ENCODE data around the gene TBC1D22A.

TBC1D22A gene

GRCh38 chr22:47146941-47147340 is 384.5 kb downstream of the TBC1D22A start:
- no peak overlapping the region for H3K27ac ChIP-seq (ENCODE audit: low read length)
- H3K79me2 ChIP-seq (ENCODE audit: low read length) = no peaks in the 10 kb centered on the region

DNA sequence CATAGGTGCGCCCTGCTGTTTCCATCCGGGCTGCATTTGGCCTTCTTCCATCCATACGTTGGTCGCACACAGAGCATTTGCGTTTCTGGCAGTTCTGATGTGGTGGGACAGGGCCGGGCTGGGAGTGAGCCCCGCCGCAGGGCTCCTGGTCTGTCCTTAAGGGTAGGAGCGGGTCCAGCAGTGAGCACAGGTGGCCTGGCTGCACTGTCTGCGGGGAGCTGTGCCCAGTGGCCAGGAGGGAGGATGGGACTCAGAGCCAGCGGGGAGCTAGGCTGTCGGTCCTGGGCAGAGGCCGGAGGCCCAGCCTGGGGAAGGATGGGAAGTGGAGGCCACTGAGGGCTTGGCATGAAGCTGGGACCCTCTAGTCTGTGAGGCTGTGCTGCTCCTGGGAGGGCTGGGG is 385.1 kb downstream of the TBC1D22A start:
- Histone ChIP-seq H3K9ac (ENCODE audit: low read length) (no peak overlapping the region), H3K4me2 (ENCODE audit: low read length) (no peak overlapping the region), H3K79me2 (ENCODE audit: low read length) (no peaks in the 10 kb centered on the region), H3K4me1 (ENCODE audit: low read length) (no peaks in the 10 kb centered on the region), H2AFZ (ENCODE audit: low read depth, low read length) (no peak overlapping the region), H3K36me3 (replicated peaks; ENCODE audit: low read depth, low read length) (peaks cover 3% of the 10 kb centered on the region), H3K4me3 (ENCODE audit: low read length) (no peak overlapping the region), H3K27me3 (ENCODE audit: low read depth, low read length) (no peaks in the 10 kb centered on the region), H4K20me1 (ENCODE audit: insufficient read depth, low read length) (peaks cover 84% of the 10 kb centered on the region), H3K9me3 (ENCODE audit: insufficient read depth, low read length) (no peaks in the 10 kb centered on the region), H3K27ac (ENCODE audit: low read length) (no peak overlapping the region)
- TF ChIP-seq CTCF (IDR thresholded peaks at IDR 0.05; ENCODE audit: low read depth, low read length) (no peak), EZH2phosphoT487 (IDR thresholded peaks at IDR 0.05; ENCODE audit: low read depth) (no peak)

More at GRCh38 chr22:47146941-47147340, 384.5 kb downstream of the TBC1D22A start:
- Histone ChIP-seq H3K4me2 (ENCODE audit: low read length) (no peak overlapping the region), H2AFZ (ENCODE audit: low read depth, low read length) (no peak overlapping the region), H3K27me3 (ENCODE audit: low read depth, low read length) (no peaks in the 10 kb centered on the region), H3K4me1 (ENCODE audit: low read length) (no peaks in the 10 kb centered on the region), H3K4me3 (ENCODE audit: low read length) (no peak overlapping the region), H3K36me3 (replicated peaks; ENCODE audit: low read depth, low read length) (peaks cover under 1% of the 10 kb centered on the region), H4K20me1 (ENCODE audit: insufficient read depth, low read length) (peaks cover 77% of the 10 kb centered on the region), H3K9me3 (ENCODE audit: insufficient read depth, low read length) (no peaks in the 10 kb centered on the region), H3K9ac (ENCODE audit: low read length) (no peak overlapping the region)
- TF ChIP-seq CTCF (IDR thresholded peaks at IDR 0.05; ENCODE audit: low read depth, low read length) = no peak
- TF ChIP-seq EZH2phosphoT487 (IDR thresholded peaks at IDR 0.05; ENCODE audit: low read depth) = no peak

- Histone ChIP-seq H3K9me3 (ENCODE audit: insufficient read depth, low read length) (no peaks in the 10 kb centered on the region), H2AFZ (ENCODE audit: low read depth, low read length) (no peak overlapping the region), H3K4me1 (ENCODE audit: low read length) (no peaks in the 10 kb centered on the region), H3K27ac (ENCODE audit: low read length) (no peak overlapping the region), H3K27me3 (ENCODE audit: low read depth, low read length) (no peaks in the 10 kb centered on the region), H3K9ac (ENCODE audit: low read length) (no peak overlapping the region), H4K20me1 (ENCODE audit: insufficient read depth, low read length) (peaks cover 86% of the 10 kb centered on the region), H3K4me3 (ENCODE audit: low read length) (no peak overlapping the region), H3K4me2 (ENCODE audit: low read length) (no peak overlapping the region), H3K79me2 (ENCODE audit: low read length) (no peaks in the 10 kb centered on the region), H3K36me3 (replicated peaks; ENCODE audit: low read depth, low read length) (peaks cover 3% of the 10 kb centered on the region)
- no peak for TF ChIP-seq EZH2phosphoT487 (IDR thresholded peaks at IDR 0.05; ENCODE audit: low read depth)
- TF ChIP-seq CTCF (IDR thresholded peaks at IDR 0.05; ENCODE audit: low read depth, low read length) = no peak
Observed at GRCh38 chr22:47148510-47148909, 386.1 kb downstream of the TBC1D22A start.

- H3K79me2 ChIP-seq (ENCODE audit: low read length) = no peaks in the 10 kb centered on the region
- no peak for TF ChIP-seq EZH2phosphoT487 (IDR thresholded peaks at IDR 0.05; ENCODE audit: low read depth)
- no peak for TF ChIP-seq CTCF (IDR thresholded peaks at IDR 0.05; ENCODE audit: low read depth, low read length)
Observed at GRCh38 chr22:47148956-47149728, 386.7 kb downstream of the TBC1D22A start.

More at GRCh38 chr22:47148956-47149728, 386.7 kb downstream of the TBC1D22A start:
- Histone ChIP-seq H3K9me3 (ENCODE audit: insufficient read depth, low read length) (no peaks in the 10 kb centered on the region), H3K4me3 (ENCODE audit: low read length) (no peak overlapping the region), H3K4me2 (ENCODE audit: low read length) (no peak overlapping the region), H3K9ac (ENCODE audit: low read length) (no peak overlapping the region), H3K4me1 (ENCODE audit: low read length) (no peaks in the 10 kb centered on the region), H2AFZ (ENCODE audit: low read depth, low read length) (no peak overlapping the region), H3K27me3 (ENCODE audit: low read depth, low read length) (no peaks in the 10 kb centered on the region), H3K27ac (ENCODE audit: low read length) (no peak overlapping the region), H3K36me3 (replicated peaks; ENCODE audit: low read depth, low read length) (peaks cover 3% of the 10 kb centered on the region), H4K20me1 (ENCODE audit: insufficient read depth, low read length) (peaks cover 90% of the 10 kb centered on the region)

Data from OCI-LY3 (cell line).